Measurements from ENCODE around the gene GPR84. TPM values are rescaled to one million over a fixed set of nuclear protein-coding genes. Genes with fewer than 3 reads are reported as not detected.

Gene GPR84
- total RNA-seq = not detected

DNA sequence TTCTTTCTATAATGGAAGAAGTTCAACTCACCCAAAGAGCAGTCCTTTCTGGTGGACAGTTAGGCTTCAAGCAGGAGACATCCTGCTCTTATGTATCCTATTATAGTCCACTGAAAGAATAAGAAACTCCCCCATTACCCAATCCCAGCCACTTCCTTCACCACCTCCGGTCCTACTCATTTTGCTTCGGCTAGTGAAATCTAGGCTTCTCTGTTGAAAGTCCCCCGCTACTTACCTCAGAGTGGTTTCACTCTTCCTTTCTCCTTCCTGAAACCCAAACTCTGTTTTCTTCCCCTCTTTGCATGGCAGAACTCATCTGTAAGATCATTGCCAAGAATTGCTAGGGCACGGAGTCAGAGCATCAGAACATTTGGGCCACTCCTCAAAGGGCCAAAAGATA, at the start of gene GPR84:
GPR84 (minus strand) TSS at position 74 of the 400 bp plus-strand sequence. CDS start 635 bp downstream, outside the sequence.
- TF ChIP-seq POLR2A (IDR thresholded peaks at IDR 0.05) (no peak), POLR2AphosphoS5 (IDR thresholded peaks at IDR 0.05; ENCODE audit: insufficient read depth in 1 of 2, low read depth in 1 of 2) (no peak)
- TF ChIP-seq, protein P1, sequence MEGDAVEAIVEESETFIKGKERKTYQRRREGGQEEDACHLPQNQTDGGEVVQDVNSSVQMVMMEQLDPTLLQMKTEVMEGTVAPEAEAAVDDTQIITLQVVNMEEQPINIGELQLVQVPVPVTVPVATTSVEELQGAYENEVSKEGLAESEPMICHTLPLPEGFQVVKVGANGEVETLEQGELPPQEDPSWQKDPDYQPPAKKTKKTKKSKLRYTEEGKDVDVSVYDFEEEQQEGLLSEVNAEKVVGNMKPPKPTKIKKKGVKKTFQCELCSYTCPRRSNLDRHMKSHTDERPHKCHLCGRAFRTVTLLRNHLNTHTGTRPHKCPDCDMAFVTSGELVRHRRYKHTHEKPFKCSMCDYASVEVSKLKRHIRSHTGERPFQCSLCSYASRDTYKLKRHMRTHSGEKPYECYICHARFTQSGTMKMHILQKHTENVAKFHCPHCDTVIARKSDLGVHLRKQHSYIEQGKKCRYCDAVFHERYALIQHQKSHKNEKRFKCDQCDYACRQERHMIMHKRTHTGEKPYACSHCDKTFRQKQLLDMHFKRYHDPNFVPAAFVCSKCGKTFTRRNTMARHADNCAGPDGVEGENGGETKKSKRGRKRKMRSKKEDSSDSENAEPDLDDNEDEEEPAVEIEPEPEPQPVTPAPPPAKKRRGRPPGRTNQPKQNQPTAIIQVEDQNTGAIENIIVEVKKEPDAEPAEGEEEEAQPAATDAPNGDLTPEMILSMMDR (IDR thresholded peaks at IDR 0.05) = no peak
- no peak for DNase-seq (ENCODE audit: extremely low spot score in 2 of 2)
- Histone ChIP-seq H3K4me3 (no peak within 1 kb of the TSS), H3K27me3 (no peaks in the 10 kb centered on the region), H3K27ac (no peak within 1 kb of the TSS), H3K4me1 (peaks cover 6% of the 10 kb centered on the region), H3K36me3 (no peaks in the 10 kb centered on the region), H3K9me3 (no peaks in the 10 kb centered on the region)
- intact Hi-C loops (cut with DNase I) = loop anchor here (10.0 kb wide), 2 partner anchors 110 to 150 kb away; no protein-coding TSS in a partner anchor

DNA sequence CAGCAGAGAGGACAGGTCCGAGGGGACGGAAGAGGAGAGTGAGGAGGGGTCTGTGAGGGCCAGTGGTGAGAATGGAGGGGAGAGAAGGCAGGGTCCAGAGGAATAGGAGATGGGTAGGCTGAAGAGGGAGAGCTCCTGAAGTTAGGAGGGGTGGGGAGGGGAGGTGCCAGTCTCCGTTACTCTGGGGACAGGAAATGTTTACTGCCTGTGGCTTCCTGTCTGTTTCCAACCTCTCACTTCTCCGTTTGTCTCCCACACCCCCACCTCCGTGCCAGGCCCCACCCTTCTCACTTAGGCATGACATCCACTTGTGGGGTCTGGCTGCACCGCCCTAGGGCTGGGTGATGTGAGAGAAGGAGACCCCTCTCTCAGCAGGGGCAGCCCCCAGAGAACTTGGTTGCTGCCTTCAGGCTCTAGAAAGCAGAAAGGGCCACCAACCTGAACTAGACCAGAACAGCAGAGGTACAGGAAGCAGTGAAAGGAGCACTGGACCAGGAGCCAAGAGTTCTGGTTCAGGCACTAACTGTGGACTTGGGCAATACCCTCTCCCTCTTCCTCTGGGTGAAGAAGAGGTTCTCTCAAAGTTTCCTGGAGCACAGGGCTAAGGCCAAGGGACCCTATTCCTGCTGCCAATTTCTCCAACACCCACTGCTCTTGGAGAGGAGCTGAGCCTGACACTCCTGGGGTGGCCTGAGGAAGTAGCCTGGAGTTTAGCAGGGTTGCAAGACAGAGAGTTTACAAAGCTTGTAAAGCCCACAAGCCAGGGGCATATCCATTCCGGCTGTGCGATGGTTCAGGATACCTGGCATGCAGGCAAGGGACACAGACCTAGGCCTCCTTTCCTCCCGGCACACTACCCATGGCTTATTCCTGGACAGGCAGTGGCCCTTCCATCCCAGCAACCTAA, 49.3 kb upstream of the GPR84 start:
- Histone ChIP-seq H3K9me3 (no peaks in the 10 kb centered on the region), H3K4me3 (peak overlapping the region; percentile 21 to 34), H3K4me1 (peaks cover 69% of the 10 kb centered on the region), H3K27ac (peak overlapping the region; percentile 96), H3K27me3 (no peaks in the 10 kb centered on the region), H3K36me3 (peaks cover 0 to 5% of the 10 kb centered on the region in 2 donors)
- intact Hi-C loops (cut with DNase I) = no loop called here
- DNase-seq (ENCODE audit: extremely low spot score in 2 of 2) = no peak
- TF ChIP-seq POLR2AphosphoS5 (IDR thresholded peaks at IDR 0.05; ENCODE audit: insufficient read depth in 1 of 2, low read depth in 1 of 2) = no peak

DNA sequence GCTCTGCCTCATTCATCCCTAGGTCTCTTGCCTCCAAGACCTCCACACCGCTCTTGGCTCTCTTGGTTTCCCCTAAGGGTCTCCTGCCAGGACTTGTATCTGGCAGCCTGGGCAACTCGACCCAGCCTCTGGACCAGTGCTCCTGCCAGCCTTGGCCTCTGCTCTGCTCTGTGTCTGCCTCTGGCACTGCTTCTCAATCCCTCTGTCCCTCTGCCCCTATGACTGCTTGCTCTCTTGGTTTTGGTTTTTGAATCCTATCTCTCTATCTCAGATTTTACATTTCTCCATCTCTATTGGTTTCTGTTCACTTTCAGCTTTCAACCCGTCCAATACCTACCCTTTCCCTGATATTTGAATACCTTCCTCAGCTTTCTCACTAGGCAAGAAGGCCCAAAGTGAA, 48.5 kb upstream of the GPR84 start:
- H3K4me3 ChIP-seq = peak overlapping the region; percentile 21 to 34

GRCh38 chr12:54412348-54412747, 48.1 kb upstream of the GPR84 start:
- peak overlapping the region; percentile 21 to 34 for H3K4me3 ChIP-seq
- H3K4me1 ChIP-seq = peaks cover 66% of the 10 kb centered on the region
- no peaks in the 10 kb centered on the region for H3K9me3 ChIP-seq
- no peak for DNase-seq (ENCODE audit: extremely low spot score in 2 of 2)
- H3K36me3 ChIP-seq = peaks cover 3 to 16% of the 10 kb centered on the region in 2 donors
- H3K27ac ChIP-seq = peak overlapping the region; percentile 96
- H3K27me3 ChIP-seq = no peaks in the 10 kb centered on the region
- TF ChIP-seq, protein P1 (IDR thresholded peaks at IDR 0.05) = no peak
- no peak for TF ChIP-seq POLR2A (IDR thresholded peaks at IDR 0.05)
- TF ChIP-seq POLR2AphosphoS5 (IDR thresholded peaks at IDR 0.05; ENCODE audit: insufficient read depth in 1 of 2, low read depth in 1 of 2) = no peak
- intact Hi-C loops (cut with DNase I) = no loop called here

More for the DNA sequence above, 48.5 kb upstream of the GPR84 start:
- Histone ChIP-seq H3K27ac (peak overlapping the region; percentile 96), H3K9me3 (no peaks in the 10 kb centered on the region), H3K4me1 (peaks cover 69% of the 10 kb centered on the region), H3K36me3 (peaks cover 1 to 12% of the 10 kb centered on the region in 2 donors), H3K27me3 (no peaks in the 10 kb centered on the region)
- intact Hi-C loops (cut with DNase I) = no loop called here
- no peak for DNase-seq (ENCODE audit: extremely low spot score in 2 of 2)
- TF ChIP-seq, protein P1 (IDR thresholded peaks at IDR 0.05) = no peak
- TF ChIP-seq POLR2A (IDR thresholded peaks at IDR 0.05) (no peak), POLR2AphosphoS5 (IDR thresholded peaks at IDR 0.05; ENCODE audit: insufficient read depth in 1 of 2, low read depth in 1 of 2) (no peak)

GRCh38 chr12:54411391-54412241, 47.3 kb upstream of the GPR84 start:
- H3K36me3 ChIP-seq = peaks cover 3 to 24% of the 10 kb centered on the region in 2 donors
- H3K9me3 ChIP-seq = no peaks in the 10 kb centered on the region
- TF ChIP-seq, protein P1 (IDR thresholded peaks at IDR 0.05) = no peak
- TF ChIP-seq POLR2AphosphoS5 (IDR thresholded peaks at IDR 0.05; ENCODE audit: insufficient read depth in 1 of 2, low read depth in 1 of 2) = peak in 1 of 2 donors; percentile 40
- H3K4me1 ChIP-seq = peaks cover 59% of the 10 kb centered on the region
- H3K27ac ChIP-seq = peak overlapping the region; percentile 96
- DNase-seq (ENCODE audit: extremely low spot score in 2 of 2) = no peak
- H3K27me3 ChIP-seq = no peaks in the 10 kb centered on the region
- intact Hi-C loops (cut with DNase I) = no loop called here
- H3K4me3 ChIP-seq = peak overlapping the region in 1 of 2 donors; percentile 34

Data from vagina (tissue), 2 donors.